ENCODE measurements around the gene HEPN1.

The HEPN1 gene

DNA sequence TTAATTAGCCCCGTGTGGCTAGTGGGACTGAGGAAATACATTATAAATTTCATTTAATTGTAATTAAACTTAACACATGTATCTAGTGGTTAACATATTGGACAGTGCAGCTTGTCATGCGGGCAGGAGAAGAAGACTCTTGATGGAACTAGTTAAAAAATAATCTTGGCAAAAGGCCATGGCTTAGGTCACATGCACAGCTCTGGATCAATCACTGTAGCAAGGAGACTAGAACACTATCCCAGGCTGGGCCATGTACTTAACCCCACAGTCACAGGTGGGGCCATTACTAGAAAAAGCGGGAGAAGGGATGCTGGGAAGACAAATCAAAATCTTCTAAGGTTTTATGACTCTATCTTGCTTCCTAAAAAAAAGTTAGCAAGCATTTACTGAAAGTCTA is 25.5 kb downstream of the HEPN1 start:
- in situ Hi-C loops (cut with HindIII; ENCODE audit: low sequenced_read_pairs) = no loop called here
- no peak overlapping the region for H3K4me3 ChIP-seq (ENCODE audit: low read depth, low read length)
- TF ChIP-seq, protein P1, sequence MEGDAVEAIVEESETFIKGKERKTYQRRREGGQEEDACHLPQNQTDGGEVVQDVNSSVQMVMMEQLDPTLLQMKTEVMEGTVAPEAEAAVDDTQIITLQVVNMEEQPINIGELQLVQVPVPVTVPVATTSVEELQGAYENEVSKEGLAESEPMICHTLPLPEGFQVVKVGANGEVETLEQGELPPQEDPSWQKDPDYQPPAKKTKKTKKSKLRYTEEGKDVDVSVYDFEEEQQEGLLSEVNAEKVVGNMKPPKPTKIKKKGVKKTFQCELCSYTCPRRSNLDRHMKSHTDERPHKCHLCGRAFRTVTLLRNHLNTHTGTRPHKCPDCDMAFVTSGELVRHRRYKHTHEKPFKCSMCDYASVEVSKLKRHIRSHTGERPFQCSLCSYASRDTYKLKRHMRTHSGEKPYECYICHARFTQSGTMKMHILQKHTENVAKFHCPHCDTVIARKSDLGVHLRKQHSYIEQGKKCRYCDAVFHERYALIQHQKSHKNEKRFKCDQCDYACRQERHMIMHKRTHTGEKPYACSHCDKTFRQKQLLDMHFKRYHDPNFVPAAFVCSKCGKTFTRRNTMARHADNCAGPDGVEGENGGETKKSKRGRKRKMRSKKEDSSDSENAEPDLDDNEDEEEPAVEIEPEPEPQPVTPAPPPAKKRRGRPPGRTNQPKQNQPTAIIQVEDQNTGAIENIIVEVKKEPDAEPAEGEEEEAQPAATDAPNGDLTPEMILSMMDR (IDR thresholded peaks at IDR 0.05; ENCODE audit: low read depth, low read length) = no peak
- DNase-seq (ENCODE audit: low read depth, low spot score) = no peak

DNA sequence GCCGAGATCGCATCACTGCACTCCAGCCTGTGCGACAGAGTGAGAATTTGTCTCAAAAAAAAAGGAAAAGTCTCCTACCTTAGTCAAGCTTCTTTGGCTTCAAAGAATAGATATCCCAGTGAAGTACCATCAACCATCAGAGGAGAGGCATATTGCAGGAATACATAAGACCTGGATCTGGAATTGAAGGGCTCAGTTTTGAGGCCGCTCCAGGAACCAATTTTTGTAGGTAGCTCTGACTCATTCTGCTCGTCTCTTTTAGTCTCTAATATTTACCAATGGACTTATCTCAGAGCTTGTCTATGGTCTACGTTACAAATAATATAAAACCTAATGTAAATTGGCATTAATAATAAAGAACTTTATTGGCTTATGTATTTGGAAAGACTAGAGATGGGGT is 26.8 kb downstream of the HEPN1 start:
- TF ChIP-seq, protein P1 (IDR thresholded peaks at IDR 0.05; ENCODE audit: low read depth, low read length) = no peak
- in situ Hi-C loops (cut with HindIII; ENCODE audit: low sequenced_read_pairs) = no loop called here
- no peak overlapping the region for H3K4me3 ChIP-seq (ENCODE audit: low read depth, low read length)
- DNase-seq (ENCODE audit: low read depth, low spot score) = no peak

DNA sequence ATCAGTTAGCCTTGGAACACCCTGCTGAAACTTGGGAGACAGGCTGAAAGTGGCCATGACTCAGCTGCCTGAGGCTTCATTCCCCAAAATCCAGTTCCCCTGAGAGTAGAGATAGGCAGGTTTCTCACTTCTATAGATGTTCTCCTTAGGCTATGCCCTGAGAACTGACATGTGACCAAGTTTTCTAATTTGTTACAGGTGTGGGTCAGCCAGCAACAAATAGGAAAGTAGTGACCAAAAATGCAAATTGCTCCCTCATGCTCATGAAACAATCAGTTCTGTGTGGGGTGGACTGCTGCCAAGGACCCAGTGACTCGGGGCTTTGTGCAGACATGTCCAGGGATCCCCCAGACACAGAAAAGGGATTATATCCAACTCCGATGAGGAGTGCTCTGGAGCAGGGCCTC is 27.7 kb downstream of the HEPN1 start:
- DNase-seq (ENCODE audit: low read depth, low spot score) = peak; percentile 3
- TF ChIP-seq, protein P1 (IDR thresholded peaks at IDR 0.05; ENCODE audit: low read depth, low read length) = no peak
- no peak overlapping the region for H3K4me3 ChIP-seq (ENCODE audit: low read depth, low read length)
- in situ Hi-C loops (cut with HindIII; ENCODE audit: low sequenced_read_pairs) = no loop called here

- DNase-seq (ENCODE audit: low read depth, low spot score) = no peak
- TF ChIP-seq, protein P1 (IDR thresholded peaks at IDR 0.05; ENCODE audit: low read depth, low read length) = no peak
- in situ Hi-C loops (cut with HindIII; ENCODE audit: low sequenced_read_pairs) = no loop called here
- H3K4me3 ChIP-seq (ENCODE audit: low read depth, low read length) = no peak overlapping the region
Observed at GRCh38 chr11:124950601-124951330, 31.7 kb downstream of the HEPN1 start.

DNA sequence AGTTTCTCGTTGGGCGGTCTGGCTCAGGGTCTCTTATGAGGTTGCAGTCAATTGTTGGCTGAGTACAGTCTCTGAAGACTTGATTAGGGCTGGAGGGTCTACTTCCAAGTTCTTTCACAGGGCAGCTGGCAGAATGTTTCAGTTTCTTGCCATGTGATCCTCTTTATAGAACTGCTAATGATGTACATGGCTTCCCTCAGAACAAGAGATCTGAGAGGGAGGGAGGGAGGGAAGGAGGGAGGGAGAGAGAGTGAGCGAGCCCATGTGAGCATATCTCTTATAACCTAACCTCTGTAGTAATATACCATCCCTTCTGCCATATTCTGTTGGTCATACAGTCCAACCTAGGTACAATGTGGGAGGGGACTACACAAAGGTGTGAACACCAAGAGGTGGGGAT is 32.3 kb downstream of the HEPN1 start:
- no peak overlapping the region for H3K4me3 ChIP-seq (ENCODE audit: low read depth, low read length)
- in situ Hi-C loops (cut with HindIII; ENCODE audit: low sequenced_read_pairs) = no loop called here
- TF ChIP-seq, protein P1 (IDR thresholded peaks at IDR 0.05; ENCODE audit: low read depth, low read length) = no peak
- DNase-seq (ENCODE audit: low read depth, low spot score) = no peak

GRCh38 chr11:124953753-124954589 is 34.9 kb downstream of the HEPN1 start, which contains the start of gene CCDC15:
Gene CCDC15, plus strand, starts transcription at chr11:124954202. Its CDS starts 531 bp downstream, at chr11:124954733.
- TF ChIP-seq, protein P1 (IDR thresholded peaks at IDR 0.05; ENCODE audit: low read depth, low read length) = no peak
- in situ Hi-C loops (cut with HindIII; ENCODE audit: low sequenced_read_pairs) = no loop called here
- peak; percentile 98 for DNase-seq (ENCODE audit: low read depth, low spot score)
- peak within 1 kb of the TSS; percentile 71 for H3K4me3 ChIP-seq (ENCODE audit: low read depth, low read length)
